Measurements from ENCODE around the gene NAP1L1.

DNA sequence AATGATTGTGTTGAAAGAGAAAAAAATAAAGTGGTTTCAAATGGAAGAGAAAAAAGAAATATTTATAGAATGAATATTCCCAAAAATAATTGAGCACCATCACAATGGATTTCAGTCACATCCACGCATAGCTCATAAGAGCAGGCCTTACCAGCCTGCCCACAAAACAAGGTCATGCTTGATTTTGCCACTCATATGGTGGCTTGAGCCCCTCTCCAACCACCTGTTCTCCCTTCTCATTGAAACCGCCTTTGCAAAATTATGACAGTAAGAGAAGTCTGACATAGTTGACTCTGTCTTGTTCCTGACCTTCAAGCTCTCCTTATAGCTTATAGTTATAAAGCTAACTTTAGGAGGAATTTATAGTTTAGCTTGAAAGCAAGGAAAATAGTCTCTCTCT, 33.3 kb upstream of the NAP1L1 start:
- TF ChIP-seq, protein P1, sequence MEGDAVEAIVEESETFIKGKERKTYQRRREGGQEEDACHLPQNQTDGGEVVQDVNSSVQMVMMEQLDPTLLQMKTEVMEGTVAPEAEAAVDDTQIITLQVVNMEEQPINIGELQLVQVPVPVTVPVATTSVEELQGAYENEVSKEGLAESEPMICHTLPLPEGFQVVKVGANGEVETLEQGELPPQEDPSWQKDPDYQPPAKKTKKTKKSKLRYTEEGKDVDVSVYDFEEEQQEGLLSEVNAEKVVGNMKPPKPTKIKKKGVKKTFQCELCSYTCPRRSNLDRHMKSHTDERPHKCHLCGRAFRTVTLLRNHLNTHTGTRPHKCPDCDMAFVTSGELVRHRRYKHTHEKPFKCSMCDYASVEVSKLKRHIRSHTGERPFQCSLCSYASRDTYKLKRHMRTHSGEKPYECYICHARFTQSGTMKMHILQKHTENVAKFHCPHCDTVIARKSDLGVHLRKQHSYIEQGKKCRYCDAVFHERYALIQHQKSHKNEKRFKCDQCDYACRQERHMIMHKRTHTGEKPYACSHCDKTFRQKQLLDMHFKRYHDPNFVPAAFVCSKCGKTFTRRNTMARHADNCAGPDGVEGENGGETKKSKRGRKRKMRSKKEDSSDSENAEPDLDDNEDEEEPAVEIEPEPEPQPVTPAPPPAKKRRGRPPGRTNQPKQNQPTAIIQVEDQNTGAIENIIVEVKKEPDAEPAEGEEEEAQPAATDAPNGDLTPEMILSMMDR (IDR thresholded peaks at IDR 0.05), result no peak
- TF ChIP-seq POLR2AphosphoS5 (IDR thresholded peaks at IDR 0.05; ENCODE audit: low read depth, low read length) (no peak), SIN3A (IDR thresholded peaks at IDR 0.05; ENCODE audit: borderline replicate concordance, insufficient read depth, low read depth, low read length) (no peak), TCF7L2 (IDR thresholded peaks at IDR 0.05; ENCODE audit: low read depth, low read length) (no peak)

Measured in Panc1 (cell line).